HCT116 (cell line): ENCODE results near the gene PRKRIP1. TPM values are rescaled to one million over a fixed set of nuclear protein-coding genes. Genes with fewer than 3 reads are reported as not detected.
"Not testable (repeated sequence)": the region's sequence is repeated elsewhere in the genome, so short reads cannot be mapped to it uniquely, and the experiment has no call there.

Source experiments
- ATAC-seq: fragments of 200-7000 bp; cut with Tn5 transposase; 2 replicates; pipeline ENCODE4 v1.9.1; 2020; ENCODE audit warnings: mild to moderate bottlenecking, moderate library complexity
- BruUV-seq: library from RNA; stranded (reverse); fragments of 400-500 nt; replicated peaks from 2 replicates; lab custom pipeline; 2021; lab: Mats Ljungman, UMichigan
- CTCF ChIA-PET: fragments of 300-600 bp; sonication (Branson Sonifier 250); formaldehyde crosslinking; loops from one replicate; lab custom pipeline; 2021; ENCODE audit warnings: antibody characterized with exemption; lab: Charles Lee
- POLR2A ChIA-PET: fragments of 300-600, 350-600 bp; sonication (Branson Sonifier 250); formaldehyde crosslinking; loops from one replicate; lab custom pipeline; 2021; ENCODE audit warnings: antibody characterized with exemption; lab: Charles Lee
- RAD21 ChIA-PET, 2 experiments: fragments of 300-600 bp; sonication (Branson Sonifier 250); formaldehyde crosslinking; loops; one replicate each; lab custom pipeline; 2023; ENCODE audit warnings: low total read pairs in 2 of 2; ENCODE audit not compliant: uncharacterized antibody in 2 of 2, unreplicated experiment in 2 of 2, low non-redundant PET in 1 of 2; lab: Charles Lee
- DNase-seq: peaks from one replicate; pipeline ENCODE4 v3.0.0-alpha.2; 2010; ENCODE audit warnings: low read depth, low spot score
- H2AFZ ChIP-seq: fragments of 200-600 bp; shearing (Covaris generic), sonication (generic); 2 replicates; pipeline ENCODE4 v1.6.1; 2017; ENCODE audit warnings: low read depth, mixed run types, mixed read lengths, antibody characterized with exemption, low read length; ENCODE audit not compliant: poor library complexity, severe bottlenecking
- H3K27ac ChIP-seq: 2 replicates; pipeline ENCODE4 v1.5.1; 2012; ENCODE audit warnings: low read depth, low read length
- H3K27me3 ChIP-seq: fragments of 200-600 bp; sonication (generic); 2 replicates; pipeline ENCODE4 v1.6.1; 2016; ENCODE audit warnings: mixed run types, low read length, mixed read lengths; ENCODE audit not compliant: insufficient read depth
- H3K36me3 ChIP-seq, 2 experiments: fragments of 200-500 bp in 1 of 2; fragments of 200-600 bp in 1 of 2; sonication (Bioruptor generic) in 1 of 2; sonication (generic) in 1 of 2; 2 replicates each; pipeline versions ENCODE4 v1.5.1 to v1.6.1; 2014 to 2016; ENCODE audit warnings: low read length in 2 of 2, inconsistent platforms in 1 of 2, mixed read lengths in 1 of 2, mixed run types in 1 of 2; ENCODE audit not compliant: insufficient read depth in 2 of 2, control insufficient read depth in 1 of 2
- H3K4me1 ChIP-seq, 2 experiments: fragments of 200-600 bp in 1 of 2; sonication (generic) in 1 of 2; 2 replicates each; pipeline versions ENCODE4 v1.5.1 to v1.6.1; 2012 to 2017; ENCODE audit warnings: low read length in 2 of 2, inconsistent platforms in 1 of 2, mild to moderate bottlenecking in 1 of 2, mixed read lengths in 1 of 2, mixed run types in 1 of 2, moderate library complexity in 1 of 2; ENCODE audit not compliant: insufficient read depth in 2 of 2, control insufficient read depth in 1 of 2
- H3K4me2 ChIP-seq: fragments of 200-600 bp; sonication (generic); 2 replicates; pipeline ENCODE4 v1.6.1; 2017; ENCODE audit warnings: mixed run types, low read length, mixed read lengths
- H3K4me3 ChIP-seq, 2 experiments: fragments of 200-600 bp in 1 of 2; sonication (generic) in 1 of 2; replicated peaks in 1 of 2; 2 replicates each; pipeline ENCODE4 v1.5.1; 2011 to 2016; ENCODE audit warnings: low read length in 2 of 2, control low read depth in 1 of 2, low read depth in 1 of 2, mild to moderate bottlenecking in 1 of 2, mixed read lengths in 1 of 2, mixed run types in 1 of 2
- H3K79me2 ChIP-seq: fragments of 200-600 bp; sonication (generic); 2 replicates; pipeline ENCODE4 v1.6.1; 2017; ENCODE audit warnings: mild to moderate bottlenecking, mixed run types, low read length, moderate library complexity, mixed read lengths; ENCODE audit not compliant: insufficient read depth
- H3K9ac ChIP-seq: fragments of 200-600 bp; sonication (generic); 2 replicates; pipeline ENCODE4 v1.6.1; 2016; ENCODE audit warnings: low read length, mixed read lengths
- H3K9me2 ChIP-seq: fragments of 200-600 bp; sonication (generic), shearing (Covaris generic); 2 replicates; pipeline ENCODE4 v1.6.1; 2017; ENCODE audit warnings: mixed run types, mild to moderate bottlenecking, moderate library complexity; ENCODE audit not compliant: insufficient read depth
- H3K9me3 ChIP-seq, 2 experiments: fragments of 200-500 bp in 1 of 2; fragments of 200-600 bp in 1 of 2; sonication (Bioruptor generic) in 1 of 2; sonication (generic) in 1 of 2; 2 replicates each; pipeline ENCODE4 v1.6.1; 2014 to 2017; ENCODE audit warnings: low read length in 2 of 2, mixed read lengths in 2 of 2, inconsistent platforms in 1 of 2, low read depth in 1 of 2, mild to moderate bottlenecking in 1 of 2, mixed run types in 1 of 2, moderate library complexity in 1 of 2; ENCODE audit not compliant: control insufficient read depth in 1 of 2, insufficient read depth in 1 of 2
- H4K20me1 ChIP-seq: fragments of 200-600 bp; sonication (generic), shearing (Covaris generic); 2 replicates; pipeline ENCODE4 v1.6.1; 2017; ENCODE audit warnings: mixed run types, mild to moderate bottlenecking, moderate library complexity; ENCODE audit not compliant: insufficient read depth
- EGR1 ChIP-seq: IDR thresholded peaks from 2 replicates; pipeline ENCODE4 v1.6.1; 2012; ENCODE audit warnings: low read depth
- SP1 ChIP-seq: IDR thresholded peaks from 2 replicates; pipeline ENCODE4 v1.6.1; 2012; ENCODE audit warnings: low read depth
- intact Hi-C: fragments of 100-400 bp; cut with micrococcal nuclease; formaldehyde crosslinking; loops from 2 replicates; pipeline ENCODE4 v1.10.0; 2022
- total RNA-seq: library from RNA; stranded (reverse); gene quantifications from one replicate; pipeline ENCODE4 v1.2.1, GENCODE V29; 2021; ENCODE audit not compliant: unreplicated experiment
- TF ChIP-seq, protein P1 (sequence below): IDR thresholded peaks from 2 replicates; pipeline ENCODE4 v1.6.1; 2012; ENCODE audit warnings: low read depth

PRKRIP1 gene
- total RNA-seq, 1 experiment from 2014 or later: 23.0 TPM

DNA sequence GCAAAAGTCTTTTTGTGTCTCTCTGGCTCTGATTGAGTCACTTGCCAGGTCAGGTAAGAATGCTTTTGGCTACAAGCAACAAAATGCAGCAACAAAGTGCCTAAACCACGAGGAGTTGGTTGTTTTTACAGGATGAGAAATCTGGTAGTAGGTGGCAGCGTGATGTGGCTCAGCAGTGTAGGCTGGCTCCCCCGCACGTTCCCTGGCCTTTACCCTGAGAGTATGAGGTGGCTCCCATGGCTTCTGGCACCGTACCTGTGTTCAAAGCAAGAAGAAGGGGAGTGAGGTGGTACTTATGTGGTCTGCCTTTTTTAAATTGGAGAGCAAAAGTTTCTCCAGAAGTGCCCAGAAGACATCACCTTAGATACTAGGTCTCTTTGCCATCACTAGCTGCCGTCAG is 11.7 kb downstream of the PRKRIP1 start:
- Histone ChIP-seq H2AFZ (no peak overlapping the region), H3K79me2 (peaks cover 22% of the 10 kb centered on the region; the same call in 1 of the 2 replicates), H3K36me3 (peaks cover 48 to 56% of the 10 kb centered on the region in 2 experiments), H3K4me2 (no peak overlapping the region), H3K9ac (no peak overlapping the region), H4K20me1 (no peaks in the 10 kb centered on the region), H3K27ac (no peak overlapping the region), H3K4me1 (no peaks in the 10 kb centered on the region), H3K9me3 (no peaks in the 10 kb centered on the region), H3K4me3 (no peak overlapping the region), H3K27me3 (no peaks in the 10 kb centered on the region), H3K9me2 (no peaks in the 10 kb centered on the region)
- DNase-seq: no peak
- CTCF ChIA-PET: no interaction called here
- POLR2A ChIA-PET: no interaction called here
- intact Hi-C loops: loop anchor here (2.0 kb wide), 1 partner anchor 57 kb away; the partner anchor contains the start of genes ALKBH4 and LRWD1
- ATAC-seq: no peak
- no peak for TF ChIP-seq SP1
- TF ChIP-seq, protein P1, sequence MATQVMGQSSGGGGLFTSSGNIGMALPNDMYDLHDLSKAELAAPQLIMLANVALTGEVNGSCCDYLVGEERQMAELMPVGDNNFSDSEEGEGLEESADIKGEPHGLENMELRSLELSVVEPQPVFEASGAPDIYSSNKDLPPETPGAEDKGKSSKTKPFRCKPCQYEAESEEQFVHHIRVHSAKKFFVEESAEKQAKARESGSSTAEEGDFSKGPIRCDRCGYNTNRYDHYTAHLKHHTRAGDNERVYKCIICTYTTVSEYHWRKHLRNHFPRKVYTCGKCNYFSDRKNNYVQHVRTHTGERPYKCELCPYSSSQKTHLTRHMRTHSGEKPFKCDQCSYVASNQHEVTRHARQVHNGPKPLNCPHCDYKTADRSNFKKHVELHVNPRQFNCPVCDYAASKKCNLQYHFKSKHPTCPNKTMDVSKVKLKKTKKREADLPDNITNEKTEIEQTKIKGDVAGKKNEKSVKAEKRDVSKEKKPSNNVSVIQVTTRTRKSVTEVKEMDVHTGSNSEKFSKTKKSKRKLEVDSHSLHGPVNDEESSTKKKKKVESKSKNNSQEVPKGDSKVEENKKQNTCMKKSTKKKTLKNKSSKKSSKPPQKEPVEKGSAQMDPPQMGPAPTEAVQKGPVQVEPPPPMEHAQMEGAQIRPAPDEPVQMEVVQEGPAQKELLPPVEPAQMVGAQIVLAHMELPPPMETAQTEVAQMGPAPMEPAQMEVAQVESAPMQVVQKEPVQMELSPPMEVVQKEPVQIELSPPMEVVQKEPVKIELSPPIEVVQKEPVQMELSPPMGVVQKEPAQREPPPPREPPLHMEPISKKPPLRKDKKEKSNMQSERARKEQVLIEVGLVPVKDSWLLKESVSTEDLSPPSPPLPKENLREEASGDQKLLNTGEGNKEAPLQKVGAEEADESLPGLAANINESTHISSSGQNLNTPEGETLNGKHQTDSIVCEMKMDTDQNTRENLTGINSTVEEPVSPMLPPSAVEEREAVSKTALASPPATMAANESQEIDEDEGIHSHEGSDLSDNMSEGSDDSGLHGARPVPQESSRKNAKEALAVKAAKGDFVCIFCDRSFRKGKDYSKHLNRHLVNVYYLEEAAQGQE: no peak
- no peak for TF ChIP-seq EGR1
- RAD21 ChIA-PET: no interaction called here
- no TSS peak for BruUV-seq

DNA sequence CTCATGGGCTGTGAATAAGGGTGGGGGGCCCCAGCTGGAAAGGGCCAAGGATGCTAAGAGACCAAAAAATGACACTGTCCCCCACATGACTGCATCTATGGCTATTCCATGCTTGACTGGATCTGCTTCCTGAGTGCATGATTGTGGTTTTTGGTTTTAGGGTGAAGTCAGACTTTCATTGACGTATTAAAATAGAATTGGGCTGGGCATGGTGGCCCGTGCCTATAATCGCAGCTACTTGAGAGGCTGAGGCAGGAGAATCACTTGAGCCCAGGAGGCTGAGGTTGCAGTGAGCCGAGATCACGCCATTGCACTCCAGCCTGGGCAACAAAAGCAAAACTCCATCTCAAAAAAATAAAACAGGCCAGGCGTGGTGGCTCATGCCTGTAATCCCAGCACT is 12.4 kb downstream of the PRKRIP1 start:
- H3K9me3 ChIP-seq, POLR2A ChIA-PET, H3K27ac ChIP-seq, H3K4me2 ChIP-seq, H3K9me2 ChIP-seq, H3K9ac ChIP-seq, H3K4me1 ChIP-seq, ATAC-seq, DNase-seq, H4K20me1 ChIP-seq, CTCF ChIA-PET, H2AFZ ChIP-seq, RAD21 ChIA-PET, H3K4me3 ChIP-seq, BruUV-seq, H3K27me3 ChIP-seq: not testable (repeated sequence)
- Histone ChIP-seq H3K36me3 (peaks cover 49 to 54% of the 10 kb centered on the region in 2 experiments), H3K79me2 (peaks cover 25% of the 10 kb centered on the region; the same call in 1 of the 2 replicates)
- intact Hi-C loops: loop anchor here (2.0 kb wide), 1 partner anchor 56 kb away; the partner anchor contains the start of genes ALKBH4 and LRWD1
